ENCODE results near the gene RPS6KA5.

- TF ChIP-seq CTCF (IDR thresholded peaks at IDR 0.05) (no peak), POLR2A (IDR thresholded peaks at IDR 0.05) (no peak), POLR2AphosphoS5 (IDR thresholded peaks at IDR 0.05) (no peak), EP300 (IDR thresholded peaks at IDR 0.05) (no peak)
These were observed 250.7 kb downstream of the RPS6KA5 start for GRCh38 chr14:90809530-90810312.

Measured in stomach (tissue), 4 donors.